Mammary epithelial cell (primary cell): Measurements from ENCODE around the gene KXD1.

Experiments
- EZH2 ChIP-seq: IDR thresholded peaks from 2 replicates; pipeline ENCODE4 v1.6.1; 2012; ENCODE audit warnings: low read length, inconsistent platforms, borderline replicate concordance
- TF ChIP-seq, protein P1 (sequence below), 2 donors: IDR thresholded peaks in 1 of 2; conservative IDR thresholded peaks in 1 of 2; 2 replicates each; pipeline ENCODE4 v1.5.1; 2011 to 2012; ENCODE audit warnings: inconsistent platforms in 2 of 2, low read length in 2 of 2, mild to moderate bottlenecking in 2 of 2, control low read depth in 1 of 2, low read depth in 1 of 2; ENCODE audit not compliant: insufficient read depth in 1 of 2; ENCODE audit errors: extremely low read depth in 1 of 2

DNA sequence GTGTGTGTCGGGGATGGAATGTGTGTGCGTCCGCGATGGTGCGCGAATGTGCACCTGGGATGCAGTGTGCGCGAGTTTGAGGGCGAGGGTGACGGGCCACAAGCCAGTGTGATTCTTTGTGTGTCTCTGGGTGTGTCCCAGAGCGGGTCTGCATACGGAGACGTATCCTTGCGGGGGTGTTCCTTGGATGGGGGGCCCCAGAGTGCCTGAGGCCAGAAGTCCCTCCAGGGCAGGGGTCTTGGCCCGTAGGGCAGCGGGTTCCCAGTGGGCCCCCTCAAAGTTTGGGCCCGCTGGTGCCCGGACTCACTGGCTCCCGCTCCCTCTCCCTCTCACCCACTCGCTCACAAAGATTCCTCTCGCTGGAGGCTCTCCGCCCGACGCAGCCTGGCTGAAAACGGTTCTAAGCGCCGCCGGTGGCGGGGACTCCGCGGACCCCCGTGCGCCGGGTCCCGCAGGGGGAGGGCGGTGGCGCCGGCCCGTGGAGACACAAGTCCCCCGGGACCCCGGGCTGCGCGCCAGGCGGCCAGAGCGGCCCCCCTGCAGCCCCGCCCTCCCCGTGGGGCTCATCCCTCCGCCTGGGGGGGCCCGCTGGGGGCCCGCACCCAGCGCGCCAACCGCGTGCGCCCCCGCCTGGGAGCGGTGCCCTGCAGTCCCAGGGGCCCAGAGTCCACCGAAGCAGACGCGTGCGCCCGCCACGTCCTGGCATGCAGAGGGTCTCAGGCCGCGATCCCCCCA is 48.0 kb downstream of the KXD1 start:
- TF ChIP-seq, protein P1, sequence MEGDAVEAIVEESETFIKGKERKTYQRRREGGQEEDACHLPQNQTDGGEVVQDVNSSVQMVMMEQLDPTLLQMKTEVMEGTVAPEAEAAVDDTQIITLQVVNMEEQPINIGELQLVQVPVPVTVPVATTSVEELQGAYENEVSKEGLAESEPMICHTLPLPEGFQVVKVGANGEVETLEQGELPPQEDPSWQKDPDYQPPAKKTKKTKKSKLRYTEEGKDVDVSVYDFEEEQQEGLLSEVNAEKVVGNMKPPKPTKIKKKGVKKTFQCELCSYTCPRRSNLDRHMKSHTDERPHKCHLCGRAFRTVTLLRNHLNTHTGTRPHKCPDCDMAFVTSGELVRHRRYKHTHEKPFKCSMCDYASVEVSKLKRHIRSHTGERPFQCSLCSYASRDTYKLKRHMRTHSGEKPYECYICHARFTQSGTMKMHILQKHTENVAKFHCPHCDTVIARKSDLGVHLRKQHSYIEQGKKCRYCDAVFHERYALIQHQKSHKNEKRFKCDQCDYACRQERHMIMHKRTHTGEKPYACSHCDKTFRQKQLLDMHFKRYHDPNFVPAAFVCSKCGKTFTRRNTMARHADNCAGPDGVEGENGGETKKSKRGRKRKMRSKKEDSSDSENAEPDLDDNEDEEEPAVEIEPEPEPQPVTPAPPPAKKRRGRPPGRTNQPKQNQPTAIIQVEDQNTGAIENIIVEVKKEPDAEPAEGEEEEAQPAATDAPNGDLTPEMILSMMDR (conservative IDR thresholded peaks at IDR 0.05 in 1 of 2, IDR thresholded peaks at IDR 0.05 in 1 of 2; ENCODE audit: extremely low read depth in 1 of 2, insufficient read depth in 1 of 2, low read depth in 1 of 2, low read length in 2 of 2), result no peak
- peak; percentile 67 for TF ChIP-seq EZH2
